ENCODE measurements around the gene EXOC1. TPM values are rescaled to one million over a fixed set of nuclear protein-coding genes. Genes with fewer than 3 reads are reported as not detected.
"Not testable (repeated sequence)": the region's sequence is repeated elsewhere in the genome, so short reads cannot be mapped to it uniquely, and the experiment has no call there.

EXOC1 gene
- total and polyA plus RNA-seq, 2 donors from 2014 or later, result 17.5 to 41.7 TPM

DNA sequence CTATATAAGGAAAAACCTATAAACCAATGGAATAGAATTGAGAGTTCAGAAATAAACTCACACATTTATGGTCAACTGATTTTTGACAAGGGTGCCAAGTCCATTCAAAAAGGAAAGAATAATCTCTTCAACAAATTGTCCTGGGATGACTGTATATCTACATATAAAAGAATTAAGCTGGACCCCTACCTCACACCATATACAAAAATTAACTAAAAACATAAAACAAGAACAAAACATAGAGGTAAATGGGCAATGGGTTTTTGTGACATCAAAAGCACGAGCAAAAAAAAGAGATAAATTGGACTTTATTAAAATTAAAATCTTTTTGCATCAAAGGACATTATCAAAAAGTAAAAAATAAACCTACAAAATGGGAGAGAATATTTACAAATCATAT, 15.5 kb upstream of the EXOC1 start:
- Histone ChIP-seq H3K27ac (ENCODE audit: low read depth in 2 of 2, low read length in 2 of 2) (no peak overlapping the region), H3K4me1 (ENCODE audit: control insufficient read depth in 2 of 3, insufficient read depth in 2 of 3, low read depth in 1 of 3, low read length in 3 of 3) (no peaks in the 10 kb centered on the region), H3K9me3 (ENCODE audit: control insufficient read depth in 2 of 3, insufficient read depth in 1 of 3, low read length in 3 of 3) (peaks cover 0 to 9% (median 0%) of the 10 kb centered on the region in 3 donors), H3K9ac (ENCODE audit: low read length in 3 of 3) (no peak overlapping the region), H3K27me3 (ENCODE audit: control insufficient read depth, insufficient read depth, low read length) (no peaks in the 10 kb centered on the region), H3K4me3 (ENCODE audit: low read length in 3 of 3) (no peak overlapping the region), H3K36me3 (ENCODE audit: control insufficient read depth in 2 of 3, insufficient read depth in 3 of 3, low read length in 3 of 3) (no peaks in the 10 kb centered on the region)
- TF ChIP-seq, protein P1, sequence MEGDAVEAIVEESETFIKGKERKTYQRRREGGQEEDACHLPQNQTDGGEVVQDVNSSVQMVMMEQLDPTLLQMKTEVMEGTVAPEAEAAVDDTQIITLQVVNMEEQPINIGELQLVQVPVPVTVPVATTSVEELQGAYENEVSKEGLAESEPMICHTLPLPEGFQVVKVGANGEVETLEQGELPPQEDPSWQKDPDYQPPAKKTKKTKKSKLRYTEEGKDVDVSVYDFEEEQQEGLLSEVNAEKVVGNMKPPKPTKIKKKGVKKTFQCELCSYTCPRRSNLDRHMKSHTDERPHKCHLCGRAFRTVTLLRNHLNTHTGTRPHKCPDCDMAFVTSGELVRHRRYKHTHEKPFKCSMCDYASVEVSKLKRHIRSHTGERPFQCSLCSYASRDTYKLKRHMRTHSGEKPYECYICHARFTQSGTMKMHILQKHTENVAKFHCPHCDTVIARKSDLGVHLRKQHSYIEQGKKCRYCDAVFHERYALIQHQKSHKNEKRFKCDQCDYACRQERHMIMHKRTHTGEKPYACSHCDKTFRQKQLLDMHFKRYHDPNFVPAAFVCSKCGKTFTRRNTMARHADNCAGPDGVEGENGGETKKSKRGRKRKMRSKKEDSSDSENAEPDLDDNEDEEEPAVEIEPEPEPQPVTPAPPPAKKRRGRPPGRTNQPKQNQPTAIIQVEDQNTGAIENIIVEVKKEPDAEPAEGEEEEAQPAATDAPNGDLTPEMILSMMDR (IDR thresholded peaks at IDR 0.05; ENCODE audit: borderline replicate concordance, extremely low read depth, insufficient read depth), result no peak
- intact Hi-C loops (cut with DNase I), result no loop called here
- DNase-seq (no peak), FAIRE-seq (no peak)

DNA sequence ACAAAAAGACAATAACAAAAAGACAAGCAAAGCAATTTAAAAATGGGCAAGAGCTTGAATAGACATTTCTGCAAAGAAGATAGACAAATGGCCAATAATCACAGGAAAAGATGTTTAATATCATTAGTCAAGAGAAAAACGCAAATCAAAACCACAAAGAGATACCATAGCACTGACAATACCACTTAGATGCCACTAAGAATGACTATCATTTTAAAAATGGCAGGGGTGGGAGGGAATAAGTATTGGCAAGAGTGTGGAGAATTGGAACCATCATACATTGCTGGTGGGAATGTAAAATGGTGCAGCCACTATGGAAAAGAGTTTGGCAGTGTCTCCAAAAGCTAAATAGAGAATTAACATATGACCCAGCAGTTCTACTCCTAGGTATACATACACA, 15.1 kb upstream of the EXOC1 start:
- intact Hi-C loops (cut with DNase I), result no loop called here

DNA sequence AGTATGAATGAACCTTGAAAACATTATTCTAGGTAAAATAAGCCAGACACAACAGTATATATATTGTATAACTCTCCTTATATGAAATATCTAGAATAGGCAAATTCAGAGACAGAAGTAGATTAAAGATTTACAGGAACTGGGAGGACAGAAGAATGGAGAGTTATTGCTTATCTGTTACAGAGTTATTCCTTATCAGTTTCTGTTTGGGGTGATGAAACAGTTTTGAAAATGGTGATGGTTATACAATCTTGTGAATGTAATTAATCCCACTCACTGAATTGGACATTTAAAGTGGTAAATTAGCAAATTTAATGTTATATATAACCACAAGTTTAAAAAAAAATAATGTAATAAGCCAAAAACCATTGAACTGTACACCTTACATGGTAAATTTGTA, 14.5 kb upstream of the EXOC1 start:
- Histone ChIP-seq H3K9ac (ENCODE audit: low read length in 3 of 3) (no peak overlapping the region), H3K4me1 (ENCODE audit: control insufficient read depth in 2 of 3, insufficient read depth in 2 of 3, low read depth in 1 of 3, low read length in 3 of 3) (no peaks in the 10 kb centered on the region), H3K4me3 (ENCODE audit: low read length in 3 of 3) (no peak overlapping the region), H3K36me3 (ENCODE audit: control insufficient read depth in 2 of 3, insufficient read depth in 3 of 3, low read length in 3 of 3) (no peaks in the 10 kb centered on the region), H3K9me3 (ENCODE audit: control insufficient read depth in 2 of 3, insufficient read depth in 1 of 3, low read length in 3 of 3) (peaks cover 0 to 9% (median 0%) of the 10 kb centered on the region in 3 donors), H3K27ac (ENCODE audit: low read depth in 2 of 2, low read length in 2 of 2) (no peak overlapping the region), H3K27me3 (ENCODE audit: control insufficient read depth, insufficient read depth, low read length) (no peaks in the 10 kb centered on the region)
- TF ChIP-seq, protein P1 (IDR thresholded peaks at IDR 0.05; ENCODE audit: borderline replicate concordance, extremely low read depth, insufficient read depth), result no peak
- FAIRE-seq (no peak), DNase-seq (no peak)
- intact Hi-C loops (cut with DNase I), result no loop called here

More for the DNA sequence above, 15.1 kb upstream of the EXOC1 start:
- no peak for FAIRE-seq
- Histone ChIP-seq H3K9ac (ENCODE audit: low read length in 3 of 3) (no peak overlapping the region), H3K4me1 (ENCODE audit: control insufficient read depth in 2 of 3, insufficient read depth in 2 of 3, low read depth in 1 of 3, low read length in 3 of 3) (no peaks in the 10 kb centered on the region), H3K36me3 (ENCODE audit: control insufficient read depth in 2 of 3, insufficient read depth in 3 of 3, low read length in 3 of 3) (no peaks in the 10 kb centered on the region), H3K27me3 (ENCODE audit: control insufficient read depth, insufficient read depth, low read length) (no peaks in the 10 kb centered on the region), H3K9me3 (ENCODE audit: control insufficient read depth in 2 of 3, insufficient read depth in 1 of 3, low read length in 3 of 3) (peaks cover 0 to 9% (median 0%) of the 10 kb centered on the region in 3 donors), H3K4me3 (ENCODE audit: low read length in 3 of 3) (no peak overlapping the region), H3K27ac (ENCODE audit: low read depth in 2 of 2, low read length in 2 of 2) (no peak overlapping the region)
- DNase-seq, result no peak
- TF ChIP-seq, protein P1 (IDR thresholded peaks at IDR 0.05; ENCODE audit: borderline replicate concordance, extremely low read depth, insufficient read depth), result no peak

DNA sequence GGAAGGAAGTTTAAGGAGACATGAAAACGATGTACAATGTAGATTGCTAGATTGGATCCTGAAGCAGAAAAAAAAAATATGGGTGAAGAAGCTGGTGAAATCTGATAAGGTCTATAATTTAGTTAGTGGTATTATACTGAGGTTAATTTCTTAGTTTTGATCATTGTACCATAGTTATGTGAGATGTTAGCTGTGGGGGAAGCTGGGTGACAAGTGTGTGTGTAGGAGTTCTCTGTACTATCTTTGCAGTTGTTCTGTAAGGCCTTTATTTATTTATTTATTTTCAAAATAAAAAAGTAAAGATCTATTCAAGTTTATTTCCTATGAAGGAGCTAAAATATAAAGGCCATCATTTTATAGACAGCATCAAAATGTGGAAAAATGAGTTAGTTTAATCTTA, 12.5 kb upstream of the EXOC1 start:
- Histone ChIP-seq H3K36me3 (ENCODE audit: control insufficient read depth in 2 of 3, insufficient read depth in 3 of 3, low read length in 3 of 3) (no peaks in the 10 kb centered on the region), H3K4me3 (ENCODE audit: low read length in 3 of 3) (no peak overlapping the region), H3K9me3 (ENCODE audit: control insufficient read depth in 2 of 3, insufficient read depth in 1 of 3, low read length in 3 of 3) (peaks cover 0 to 9% (median 0%) of the 10 kb centered on the region in 3 donors), H3K9ac (ENCODE audit: low read length in 3 of 3) (no peak overlapping the region), H3K27me3 (ENCODE audit: control insufficient read depth, insufficient read depth, low read length) (no peaks in the 10 kb centered on the region), H3K27ac (ENCODE audit: low read depth in 2 of 2, low read length in 2 of 2) (no peak overlapping the region), H3K4me1 (ENCODE audit: control insufficient read depth in 2 of 3, insufficient read depth in 2 of 3, low read depth in 1 of 3, low read length in 3 of 3) (no peaks in the 10 kb centered on the region)
- intact Hi-C loops (cut with DNase I), result no loop called here
- TF ChIP-seq, protein P1 (IDR thresholded peaks at IDR 0.05; ENCODE audit: borderline replicate concordance, extremely low read depth, insufficient read depth), result no peak
- DNase-seq, result no peak
- no peak for FAIRE-seq

DNA sequence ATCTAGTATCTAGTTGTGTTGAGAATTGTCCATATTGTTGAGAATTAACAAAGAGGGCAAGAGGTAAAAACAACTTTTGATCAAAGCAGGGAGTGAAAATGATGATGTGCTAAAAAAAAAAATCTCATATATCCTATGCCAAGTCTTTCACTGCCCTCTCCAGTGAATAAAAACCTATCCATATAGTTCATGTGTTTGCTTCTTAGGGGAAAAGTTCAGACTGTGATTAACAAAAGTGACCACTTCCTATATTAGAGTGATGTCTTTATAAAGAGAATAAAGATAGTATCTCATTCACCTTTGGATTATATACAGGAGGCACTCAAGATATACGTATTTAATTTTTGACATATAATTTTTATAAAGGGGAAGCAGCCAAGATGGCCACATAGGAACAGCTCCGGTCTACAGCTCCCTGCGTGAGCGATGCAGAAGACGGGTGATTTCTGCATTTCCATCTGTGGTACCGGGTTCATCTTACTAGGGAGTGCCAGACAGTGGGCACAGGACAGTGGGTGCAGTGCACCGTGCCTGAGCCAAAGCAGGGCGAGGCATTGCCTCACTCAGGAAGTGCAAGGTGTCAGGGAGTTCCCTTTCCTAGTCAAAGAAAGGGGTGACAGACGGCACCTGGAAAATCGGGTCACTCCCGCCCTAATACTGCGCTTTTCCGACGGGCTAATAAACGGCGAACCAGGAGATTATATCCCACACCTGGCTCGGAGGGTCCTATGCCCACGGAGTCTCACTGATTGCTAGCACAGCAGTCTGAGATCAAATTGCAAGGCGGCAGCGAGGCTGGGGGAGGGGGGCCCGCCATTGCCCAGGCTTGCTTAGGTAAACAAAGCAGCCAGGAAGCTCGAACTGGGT, 11.8 kb upstream of the EXOC1 start:
- H3K36me3 ChIP-seq (ENCODE audit: control insufficient read depth in 2 of 3, insufficient read depth in 3 of 3, low read length in 3 of 3); H3K9ac ChIP-seq (ENCODE audit: low read length in 3 of 3); intact Hi-C loops (cut with DNase I); H3K4me1 ChIP-seq (ENCODE audit: control insufficient read depth in 2 of 3, insufficient read depth in 2 of 3, low read depth in 1 of 3, low read length in 3 of 3); DNase-seq; H3K27ac ChIP-seq (ENCODE audit: low read depth in 2 of 2, low read length in 2 of 2); H3K9me3 ChIP-seq (ENCODE audit: control insufficient read depth in 2 of 3, insufficient read depth in 1 of 3, low read length in 3 of 3); FAIRE-seq; H3K4me3 ChIP-seq (ENCODE audit: low read length in 3 of 3); H3K27me3 ChIP-seq (ENCODE audit: control insufficient read depth, insufficient read depth, low read length): not testable (repeated sequence)
